Upper lobe of left lung (tissue), 6 donors: ENCODE data around the gene KLHL29. TPM values are rescaled to one million over a fixed set of nuclear protein-coding genes. Genes with fewer than 3 reads are reported as not detected.

Experiments
- ATAC-seq, 2 donors: fragments of 200-7000 bp; cut with Tn5 transposase; one replicate each; pipeline ENCODE4 v1.9.1; 2022; ENCODE audit warnings: mild to moderate bottlenecking in 2 of 2, moderate library complexity in 2 of 2; ENCODE audit not compliant: low FRiP score in 2 of 2
- DNase-seq, 2 donors: peaks; one replicate each; pipeline ENCODE4 v3.0.0-alpha.2; 2019 to 2020
- H3K27ac ChIP-seq, 4 donors: fragments of 200-600 bp; sonication (generic); one replicate each; pipeline ENCODE4 v1.5.1; 2016 to 2019
- H3K27me3 ChIP-seq, 4 donors: fragments of 200-600 bp; sonication (generic); one replicate each; pipeline ENCODE4 v1.5.1; 2017 to 2019
- H3K36me3 ChIP-seq, 4 donors: fragments of 200-600 bp; sonication (generic); one replicate each; pipeline ENCODE4 v1.5.1; 2016 to 2019
- H3K4me1 ChIP-seq, 4 donors: fragments of 200-600 bp; sonication (generic); one replicate each; pipeline ENCODE4 v1.5.1; 2018 to 2019
- H3K4me3 ChIP-seq, 4 donors: fragments of 200-600 bp; sonication (generic); one replicate each; pipeline ENCODE4 v1.5.1; 2017 to 2019; ENCODE audit warnings: mild to moderate bottlenecking in 2 of 4, moderate library complexity in 1 of 4
- H3K9me3 ChIP-seq, 4 donors: fragments of 200-600 bp; sonication (generic); one replicate each; pipeline ENCODE4 v1.5.1; 2018 to 2019
- EP300 ChIP-seq, 4 donors: sonication (generic); formaldehyde crosslinking; IDR thresholded peaks; one replicate each; pipeline ENCODE4 v1.5.1; 2017; ENCODE audit warnings: antibody characterized with exemption in 4 of 4, control low read depth in 2 of 4
- POLR2A ChIP-seq, 4 donors: fragments of 450-650 bp; IDR thresholded peaks; one replicate each; pipeline ENCODE4 v1.5.1; 2016 to 2017; ENCODE audit warnings: antibody characterized with exemption in 4 of 4, mild to moderate bottlenecking in 2 of 4
- POLR2AphosphoS5 ChIP-seq, 2 donors: sonication (generic); formaldehyde crosslinking; IDR thresholded peaks; one replicate each; pipeline ENCODE4 v1.5.1; 2017; ENCODE audit warnings: antibody characterized with exemption in 2 of 2
- WGBS, 2 donors: methylation state at CpG; one replicate each; pipeline ENCODE4 v1.1.5; 2017 to 2018; 5-methylcytosine and 5-hydroxymethylcytosine counted together
- total RNA-seq, 6 donors: library from RNA; depleted of rRNA in 4 of 6; stranded (reverse); fragments of >200 nt in 4 of 6; gene quantifications; one replicate each; pipeline versions ENCODE4 v1.1.0 to v1.2.1, GENCODE V29; 2016 to 2021
- TF ChIP-seq, protein P1 (sequence below), 6 experiments: fragments of 450-650 bp in 4 of 6; fragments of 200-600 bp in 2 of 6; sonication (generic) in 2 of 6; IDR thresholded peaks; one replicate each; pipeline ENCODE4 v1.5.1; 2016 to 2019; ENCODE audit warnings: antibody characterized with exemption in 6 of 6
- donor health status: DM: no; HTN: no; CAD: no; lungs with moderate emphysema.
- donor health status: DM: no; HTN: yes; CAD: no; lungs with severe emphysema.

KLHL29 gene
- total RNA-seq, 6 donors from 2014 or later: 8.6 to 34.4 (median 18.2) TPM

DNA sequence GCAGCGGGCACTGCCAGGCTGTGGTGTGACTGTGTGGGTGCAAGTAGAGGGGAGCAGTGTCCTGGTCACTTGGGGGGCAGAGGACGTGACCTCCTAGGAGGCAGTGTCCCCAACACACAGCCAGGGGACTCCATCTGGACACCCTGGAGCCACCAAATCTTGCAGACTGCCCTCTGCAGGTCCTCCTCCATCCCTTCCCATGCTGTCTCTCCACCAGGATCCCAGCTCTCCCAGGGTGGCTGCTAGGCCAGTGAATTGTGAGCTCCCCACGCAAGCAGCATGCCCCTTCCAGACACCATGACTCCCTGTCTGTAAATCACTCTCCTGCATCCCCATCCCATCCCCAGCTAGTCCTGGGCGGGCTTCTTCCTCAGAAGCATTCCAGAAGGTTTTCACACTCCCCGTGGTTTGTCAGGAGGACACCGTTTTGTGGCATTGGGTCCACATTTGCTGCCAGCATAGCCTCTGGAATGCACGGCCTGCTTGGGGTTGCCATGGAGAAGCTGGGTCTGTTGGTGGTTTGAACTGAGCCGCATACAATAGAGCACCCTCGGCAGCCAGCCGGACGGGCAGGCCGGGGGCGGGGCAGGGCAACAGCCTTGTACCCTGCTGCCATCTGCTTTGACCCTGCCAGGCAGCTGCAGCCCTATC is 210.7 kb downstream of the KLHL29 start:
- Histone ChIP-seq H3K4me3 (no peak overlapping the region), H3K36me3 (no peaks in the 10 kb centered on the region), H3K27me3 (no peaks in the 10 kb centered on the region), H3K4me1 (peaks cover 0 to 3% (median 0%) of the 10 kb centered on the region in 4 donors), H3K27ac (no peak overlapping the region), H3K9me3 (no peaks in the 10 kb centered on the region)
- DNase-seq (no peak), ATAC-seq (peak in 1 of 2 donors; percentile 74)
- TF ChIP-seq POLR2AphosphoS5 (IDR thresholded peaks at IDR 0.05) (no peak), EP300 (IDR thresholded peaks at IDR 0.05) (no peak), POLR2A (IDR thresholded peaks at IDR 0.05) (no peak)
- TF ChIP-seq, protein P1, sequence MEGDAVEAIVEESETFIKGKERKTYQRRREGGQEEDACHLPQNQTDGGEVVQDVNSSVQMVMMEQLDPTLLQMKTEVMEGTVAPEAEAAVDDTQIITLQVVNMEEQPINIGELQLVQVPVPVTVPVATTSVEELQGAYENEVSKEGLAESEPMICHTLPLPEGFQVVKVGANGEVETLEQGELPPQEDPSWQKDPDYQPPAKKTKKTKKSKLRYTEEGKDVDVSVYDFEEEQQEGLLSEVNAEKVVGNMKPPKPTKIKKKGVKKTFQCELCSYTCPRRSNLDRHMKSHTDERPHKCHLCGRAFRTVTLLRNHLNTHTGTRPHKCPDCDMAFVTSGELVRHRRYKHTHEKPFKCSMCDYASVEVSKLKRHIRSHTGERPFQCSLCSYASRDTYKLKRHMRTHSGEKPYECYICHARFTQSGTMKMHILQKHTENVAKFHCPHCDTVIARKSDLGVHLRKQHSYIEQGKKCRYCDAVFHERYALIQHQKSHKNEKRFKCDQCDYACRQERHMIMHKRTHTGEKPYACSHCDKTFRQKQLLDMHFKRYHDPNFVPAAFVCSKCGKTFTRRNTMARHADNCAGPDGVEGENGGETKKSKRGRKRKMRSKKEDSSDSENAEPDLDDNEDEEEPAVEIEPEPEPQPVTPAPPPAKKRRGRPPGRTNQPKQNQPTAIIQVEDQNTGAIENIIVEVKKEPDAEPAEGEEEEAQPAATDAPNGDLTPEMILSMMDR (IDR thresholded peaks at IDR 0.05): no peak
- 62 to 88% methylated on average over 3 to 13 of the region's 13 CpGs for WGBS, 2 donors

DNA sequence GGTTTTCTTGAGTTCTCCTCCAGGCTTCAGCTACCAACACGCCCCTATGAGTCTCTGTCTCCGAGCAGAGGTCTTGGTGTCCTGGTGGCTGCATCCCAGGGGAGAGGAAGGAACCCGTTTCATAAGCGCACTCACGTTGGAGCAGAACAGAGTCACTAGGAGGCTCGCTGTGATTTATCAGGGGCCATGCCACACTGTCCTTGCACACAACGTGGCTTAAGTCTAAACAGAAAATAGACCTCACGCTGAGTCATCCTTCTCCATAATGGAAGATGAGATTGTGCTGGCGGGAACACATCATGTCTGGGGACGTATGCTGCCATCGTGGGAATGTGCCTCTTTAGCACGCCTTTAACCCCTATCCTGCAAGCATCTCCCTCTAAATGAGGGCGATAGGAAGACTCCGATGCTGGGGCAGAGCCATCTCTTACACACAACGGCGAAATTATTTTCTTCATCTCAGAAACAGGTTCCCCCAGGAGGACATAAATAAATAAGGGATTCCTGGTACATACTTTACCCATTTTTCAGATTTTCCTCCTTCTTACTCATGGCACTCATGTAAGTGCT is 211.4 kb downstream of the KLHL29 start:
- no peak for ATAC-seq
- Histone ChIP-seq H3K4me1 (peaks cover 0 to 3% (median 0%) of the 10 kb centered on the region in 4 donors), H3K36me3 (no peaks in the 10 kb centered on the region), H3K27ac (no peak overlapping the region), H3K27me3 (no peaks in the 10 kb centered on the region), H3K4me3 (no peak overlapping the region), H3K9me3 (no peaks in the 10 kb centered on the region)
- WGBS, 2 donors: 80 to 85% methylated on average over 16 of the region's 16 CpGs
- no peak for TF ChIP-seq EP300 (IDR thresholded peaks at IDR 0.05)
- TF ChIP-seq, protein P1 (IDR thresholded peaks at IDR 0.05): no peak
- no peak for TF ChIP-seq POLR2AphosphoS5 (IDR thresholded peaks at IDR 0.05)
- no peak for TF ChIP-seq POLR2A (IDR thresholded peaks at IDR 0.05)
- DNase-seq: no peak

DNA sequence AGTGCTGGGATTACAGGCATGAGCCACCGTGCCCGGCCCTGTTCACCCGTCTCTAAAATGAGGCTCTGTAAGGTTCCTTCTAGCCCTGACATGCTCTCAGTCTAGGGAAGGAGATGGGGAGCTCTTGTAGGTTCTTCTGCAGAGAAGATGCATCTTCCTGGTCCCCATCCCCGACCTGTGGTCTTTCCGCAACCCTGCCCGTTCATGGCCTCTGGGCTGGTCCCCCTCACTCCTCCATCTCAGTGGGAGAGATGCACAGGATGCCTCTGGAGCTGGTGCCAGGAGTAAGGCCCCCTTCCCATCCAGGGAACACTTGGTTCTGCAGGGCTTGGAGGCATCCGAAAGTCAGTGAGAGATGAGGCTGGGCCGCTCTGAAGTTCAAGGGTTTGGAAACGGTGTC is 212.7 kb downstream of the KLHL29 start:
- Histone ChIP-seq H3K36me3 (no peaks in the 10 kb centered on the region), H3K4me1 (peaks cover 0 to 3% (median 0%) of the 10 kb centered on the region in 4 donors), H3K4me3 (no peak overlapping the region), H3K27ac (no peak overlapping the region), H3K27me3 (no peaks in the 10 kb centered on the region), H3K9me3 (no peaks in the 10 kb centered on the region)
- no peak for TF ChIP-seq POLR2AphosphoS5 (IDR thresholded peaks at IDR 0.05)
- TF ChIP-seq POLR2A (IDR thresholded peaks at IDR 0.05): no peak
- no peak for TF ChIP-seq EP300 (IDR thresholded peaks at IDR 0.05)
- TF ChIP-seq, protein P1 (IDR thresholded peaks at IDR 0.05): no peak
- 95 to 96% methylated on average over 9 of the region's 9 CpGs for WGBS, 2 donors
- no peak for DNase-seq
- ATAC-seq: no peak

DNA sequence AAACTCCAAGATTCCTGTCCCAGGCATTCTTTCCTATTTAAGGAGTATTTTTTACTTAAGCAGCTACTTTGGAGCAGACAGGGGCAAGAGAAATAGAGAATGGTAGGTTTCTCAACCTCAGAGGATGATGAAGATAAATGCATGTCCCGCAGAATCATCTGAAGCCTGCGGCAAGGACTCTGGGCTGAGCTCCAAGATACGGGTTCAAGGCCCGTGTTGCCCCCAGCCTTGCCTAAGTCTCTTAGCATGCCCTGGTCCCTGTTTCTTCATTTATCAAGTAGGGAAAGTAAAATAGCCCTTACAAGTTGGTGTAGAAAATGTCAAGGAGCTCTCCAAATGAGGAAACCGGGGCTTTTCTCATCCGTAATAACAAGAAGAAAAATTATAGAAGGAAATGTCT is 214.0 kb downstream of the KLHL29 start:
- H3K27ac ChIP-seq: no peak overlapping the region
- H3K9me3 ChIP-seq: no peaks in the 10 kb centered on the region
- TF ChIP-seq EP300 (IDR thresholded peaks at IDR 0.05) (no peak), POLR2AphosphoS5 (IDR thresholded peaks at IDR 0.05) (no peak), POLR2A (IDR thresholded peaks at IDR 0.05) (no peak)
- TF ChIP-seq, protein P1 (IDR thresholded peaks at IDR 0.05): no peak
- H3K4me1 ChIP-seq: peaks cover 0 to 3% (median 0%) of the 10 kb centered on the region in 4 donors
- H3K27me3 ChIP-seq: no peaks in the 10 kb centered on the region
- no peaks in the 10 kb centered on the region for H3K36me3 ChIP-seq
- WGBS, 2 donors: 69 to 73% methylated on average over 6 of the region's 6 CpGs
- no peak overlapping the region for H3K4me3 ChIP-seq
- DNase-seq (no peak), ATAC-seq (no peak)
